ENCODE results near the gene PDCD1LG2.
"Not testable (repeated sequence)": the region's sequence is repeated elsewhere in the genome, so short reads cannot be mapped to it uniquely, and the experiment has no call there.

PDCD1LG2 gene

DNA sequence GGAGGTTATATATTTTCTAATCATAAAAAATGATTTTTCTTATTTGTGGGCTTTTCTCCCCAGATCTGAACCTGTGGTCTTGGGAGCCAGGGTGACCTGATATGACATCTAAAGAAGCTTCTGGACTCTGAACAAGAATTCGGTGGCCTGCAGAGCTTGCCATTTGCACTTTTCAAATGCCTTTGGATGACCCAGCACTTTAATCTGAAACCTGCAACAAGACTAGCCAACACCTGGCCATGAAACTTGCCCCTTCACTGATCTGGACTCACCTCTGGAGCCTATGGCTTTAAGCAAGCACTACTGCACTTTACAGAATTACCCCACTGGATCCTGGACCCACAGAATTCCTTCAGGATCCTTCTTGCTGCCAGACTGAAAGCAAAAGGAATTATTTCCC is 59.6 kb downstream of the PDCD1LG2 start:
- DNase-seq: no peak

DNA sequence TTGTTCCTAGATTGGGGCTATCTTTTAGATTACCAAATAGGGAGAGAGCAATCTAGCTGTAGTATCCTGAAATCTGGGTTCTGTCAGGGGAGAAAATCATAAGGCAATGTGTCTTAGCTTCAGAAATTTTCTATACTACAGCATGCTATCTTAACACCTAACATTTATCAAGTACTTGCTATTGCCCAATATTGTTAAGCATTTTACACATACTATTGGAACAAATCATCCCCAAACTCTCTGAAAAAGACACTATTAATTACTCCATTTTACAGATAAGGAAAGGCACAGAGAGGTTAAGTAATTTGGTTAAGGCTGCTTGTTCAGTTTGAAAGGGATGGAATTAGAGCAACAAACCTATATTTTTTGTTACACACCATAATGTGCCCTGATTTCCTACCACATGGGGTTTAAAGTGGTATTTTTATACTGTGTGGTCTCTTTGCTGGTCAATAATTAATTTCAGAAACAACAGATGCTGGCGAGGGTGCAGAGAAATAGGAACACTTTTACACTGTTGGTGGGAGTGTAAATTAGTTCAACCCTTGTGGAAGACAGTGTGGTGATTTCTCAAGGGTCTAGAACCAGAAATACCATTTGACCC is 61.4 kb downstream of the PDCD1LG2 start:
- no peak for DNase-seq

DNA sequence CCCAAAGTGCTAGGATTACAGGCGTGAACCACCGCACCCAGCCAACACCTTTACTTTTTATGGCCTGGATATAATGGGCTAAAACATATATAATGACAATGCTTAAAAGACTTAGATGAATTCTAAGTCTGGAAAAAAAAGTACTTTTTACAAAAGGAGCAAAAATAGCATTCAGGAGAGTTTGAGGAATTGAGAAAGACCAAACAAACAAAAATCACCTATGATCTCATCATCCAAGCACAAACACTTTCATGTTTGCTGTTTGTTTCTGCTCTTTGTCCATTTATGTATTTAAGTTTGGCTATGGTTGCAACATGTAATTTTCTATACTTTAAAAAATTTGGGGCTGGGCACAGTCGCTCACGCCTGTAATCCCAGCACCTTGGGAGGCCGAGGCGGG is 63.8 kb downstream of the PDCD1LG2 start:
- DNase-seq: no peak

DNA sequence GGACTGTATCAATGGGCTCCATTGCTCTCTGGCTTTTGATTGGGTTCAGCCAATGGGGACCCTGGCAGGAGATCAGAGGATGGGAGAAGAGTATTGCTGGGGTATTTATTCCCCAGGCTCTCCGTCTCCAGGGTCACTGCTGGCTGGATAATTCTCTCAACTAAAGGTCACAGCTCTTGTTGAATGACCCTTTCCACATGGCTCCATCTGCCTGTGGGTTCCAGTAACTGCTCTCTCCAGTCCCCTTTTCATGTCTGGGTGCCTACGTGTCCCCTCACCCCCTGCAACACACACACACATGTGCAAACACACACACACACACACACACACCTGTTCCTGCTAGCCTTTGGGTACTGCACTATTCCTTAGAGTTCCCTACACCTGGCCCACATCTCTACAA is 64.7 kb downstream of the PDCD1LG2 start:
- DNase-seq: no peak

DNA sequence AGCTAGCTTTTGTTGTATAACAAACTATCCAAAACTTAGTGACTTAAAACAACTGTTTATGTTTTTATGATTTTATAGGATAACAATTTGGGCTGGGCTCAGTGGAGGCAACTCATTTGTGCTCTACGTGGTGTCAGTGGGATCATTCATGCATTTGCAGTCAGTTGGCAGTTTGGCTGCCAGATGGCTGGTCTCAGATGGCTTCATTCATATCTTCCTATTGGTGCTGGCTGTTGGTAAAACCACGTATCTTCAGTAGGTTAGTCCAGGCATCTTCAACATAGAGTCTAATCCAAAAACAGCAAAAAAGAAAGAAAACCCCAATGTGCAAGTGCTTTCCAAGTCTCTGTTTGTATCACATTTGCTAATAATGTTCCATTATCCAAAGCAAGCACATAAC is 66.9 kb downstream of the PDCD1LG2 start:
- DNase-seq: no peak

DNA sequence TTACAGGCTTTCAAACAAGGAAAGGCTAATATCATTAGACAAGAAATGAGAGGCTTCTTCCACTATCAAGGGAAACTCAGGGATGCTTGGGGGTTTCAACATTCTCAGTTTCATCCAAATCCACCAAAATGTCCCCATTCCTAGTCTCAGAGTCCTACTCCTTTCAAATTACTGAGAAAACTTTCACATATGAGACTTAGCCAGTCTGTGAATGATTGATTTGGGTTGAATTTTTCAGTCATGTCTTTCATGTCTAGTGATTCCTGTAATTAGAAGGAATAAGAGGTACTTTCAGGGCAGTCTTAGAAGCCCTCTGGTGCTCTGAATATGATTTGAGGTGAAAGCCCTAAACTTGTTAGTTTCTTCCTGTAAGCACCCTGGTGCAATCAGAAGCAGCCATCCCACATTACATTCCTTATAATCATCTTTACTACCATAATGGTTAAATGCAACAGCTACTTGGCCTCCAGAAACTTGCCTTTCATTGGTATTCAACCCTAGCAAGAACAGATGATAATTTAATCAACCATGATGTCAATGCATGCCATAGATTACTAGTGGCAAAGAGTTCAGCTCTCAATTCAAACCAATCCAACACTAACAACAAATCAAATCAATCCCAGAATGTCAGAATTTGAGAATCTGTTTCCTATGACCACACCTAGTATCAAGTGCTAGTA is 67.8 kb downstream of the PDCD1LG2 start:
- DNase-seq: peak; percentile 52

DNA sequence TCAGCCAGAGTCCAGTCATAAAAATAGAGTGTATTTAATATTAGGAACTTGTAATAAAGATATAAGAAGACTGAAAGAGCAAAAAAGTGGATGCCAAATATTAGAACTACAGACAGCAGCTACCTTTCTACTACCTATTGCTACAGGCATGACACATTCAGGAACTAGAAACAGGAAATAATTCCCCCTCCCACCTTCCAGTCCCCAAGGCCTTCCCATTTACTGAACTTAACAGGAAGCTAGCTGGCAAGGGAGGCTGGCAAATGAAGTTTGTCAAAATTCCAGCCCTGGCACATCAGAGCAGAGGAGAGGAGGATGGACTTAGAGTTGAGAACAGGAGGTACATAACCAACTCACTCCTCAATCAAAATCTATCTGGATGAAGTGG is 68.4 kb downstream of the PDCD1LG2 start:
- no peak for DNase-seq

DNA sequence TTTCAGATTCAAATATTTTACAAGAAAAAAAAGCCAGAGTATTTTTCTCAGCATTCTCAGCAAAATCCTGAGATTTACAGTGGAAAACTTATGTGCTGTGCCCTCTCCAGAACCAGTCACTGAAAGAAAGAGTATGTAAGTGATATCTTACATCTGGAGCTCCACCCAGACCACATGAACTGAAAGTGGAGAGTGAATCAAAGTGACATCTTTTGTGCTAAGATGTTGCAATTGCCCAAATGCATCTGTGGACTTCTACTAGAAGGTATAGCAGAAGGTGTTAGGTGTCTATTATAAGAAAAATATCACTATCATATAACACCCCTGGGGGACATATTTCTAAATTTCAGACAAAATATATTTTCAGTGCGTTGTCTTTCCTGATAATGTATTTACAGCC is 69.5 kb downstream of the PDCD1LG2 start:
- no peak for DNase-seq

DNA sequence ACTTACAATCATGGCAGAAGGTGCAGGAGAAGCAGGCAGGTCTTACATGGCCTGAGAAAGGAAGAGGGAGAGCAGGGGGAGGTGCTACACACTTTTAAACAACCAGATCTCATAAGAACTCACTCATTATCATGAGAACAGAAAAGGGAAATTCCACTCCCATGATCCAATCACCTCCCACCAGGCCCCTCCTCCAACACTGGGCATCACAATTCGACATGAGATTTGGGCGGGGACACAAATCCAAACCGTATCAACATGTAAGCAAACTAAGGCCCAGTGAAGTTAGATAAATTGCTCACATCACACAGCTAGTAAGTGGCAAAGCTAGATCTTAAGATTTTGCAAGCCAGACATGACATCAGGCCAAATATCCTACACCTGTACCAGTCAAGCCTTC is 70.3 kb downstream of the PDCD1LG2 start:
- no peak for DNase-seq

DNA sequence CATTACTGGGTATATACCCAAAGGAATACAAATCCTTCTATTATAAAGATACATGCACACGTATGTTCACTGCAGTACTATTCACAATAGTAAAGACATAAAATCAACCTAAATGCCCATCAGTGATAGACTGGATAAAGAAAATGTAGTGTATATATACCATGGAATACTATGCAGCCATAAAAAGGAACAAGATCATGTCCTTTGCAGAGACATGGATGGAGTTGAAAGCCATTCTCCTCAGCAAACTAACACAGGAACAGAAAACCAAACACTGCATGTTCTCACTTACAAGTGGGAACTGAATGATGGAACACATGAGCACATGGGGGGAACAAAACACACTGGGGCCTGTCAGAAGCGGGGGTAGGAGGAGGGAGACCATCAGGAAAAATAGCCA is 71.4 kb downstream of the PDCD1LG2 start:
- DNase-seq: not testable (repeated sequence)

DNA sequence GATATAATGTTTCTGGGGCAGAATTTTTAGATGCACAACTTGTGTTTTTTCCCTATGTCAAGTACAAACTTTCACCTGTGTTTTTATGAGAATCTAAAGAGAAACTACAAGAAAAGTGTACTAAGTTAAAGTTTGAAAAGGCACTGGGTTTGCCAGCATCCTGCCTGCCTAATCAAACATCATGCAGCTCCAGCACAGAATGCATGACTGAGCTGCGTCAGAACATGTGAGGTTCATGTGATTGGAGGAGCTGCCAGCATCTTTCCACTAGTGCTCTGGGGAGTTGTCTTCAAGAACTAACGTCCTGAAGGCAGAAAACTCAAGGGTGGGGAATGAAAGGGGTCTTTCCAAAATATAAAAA is 72.5 kb downstream of the PDCD1LG2 start:
- peak; percentile 76 for DNase-seq

DNA sequence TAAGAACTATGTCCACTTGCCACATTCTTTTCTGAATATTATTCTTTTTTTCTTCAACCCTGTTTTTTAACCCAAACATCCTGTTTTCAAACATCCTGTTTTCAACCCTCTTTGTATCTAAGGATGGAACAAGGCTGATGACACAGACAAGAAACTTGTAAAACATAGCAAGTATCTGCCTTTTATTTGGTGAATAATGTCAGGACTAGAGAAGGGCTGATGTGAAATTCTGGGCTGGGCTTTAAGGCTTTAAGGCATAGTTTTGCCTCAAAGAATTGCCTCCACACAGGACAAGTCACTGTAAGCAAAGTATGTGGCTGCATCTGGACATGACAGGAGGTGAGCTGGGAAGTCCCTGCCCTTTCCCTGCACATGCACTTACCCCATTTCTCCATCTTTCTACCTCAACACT is 76.1 kb downstream of the PDCD1LG2 start:
- DNase-seq: peak; percentile 79

DNA sequence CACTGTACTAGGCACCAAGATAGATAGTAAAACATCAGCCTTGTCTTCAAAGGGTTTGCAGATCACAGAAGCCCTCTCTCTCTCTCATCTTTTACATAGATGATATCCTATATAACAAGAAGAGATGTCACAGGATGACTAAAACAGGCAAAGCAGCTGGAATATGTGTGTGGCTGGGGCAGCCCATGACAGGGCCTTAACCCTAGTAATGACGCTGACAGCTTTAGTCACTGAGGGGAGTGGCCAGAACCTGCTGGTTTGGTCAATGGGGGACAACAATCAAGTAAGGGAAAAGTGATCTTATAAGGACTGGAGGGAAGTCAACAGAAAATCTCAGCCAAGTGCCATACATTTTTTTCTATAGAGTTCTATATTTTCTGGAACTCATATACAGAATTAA is 76.7 kb downstream of the PDCD1LG2 start:
- peak; percentile 82 for DNase-seq

DNA sequence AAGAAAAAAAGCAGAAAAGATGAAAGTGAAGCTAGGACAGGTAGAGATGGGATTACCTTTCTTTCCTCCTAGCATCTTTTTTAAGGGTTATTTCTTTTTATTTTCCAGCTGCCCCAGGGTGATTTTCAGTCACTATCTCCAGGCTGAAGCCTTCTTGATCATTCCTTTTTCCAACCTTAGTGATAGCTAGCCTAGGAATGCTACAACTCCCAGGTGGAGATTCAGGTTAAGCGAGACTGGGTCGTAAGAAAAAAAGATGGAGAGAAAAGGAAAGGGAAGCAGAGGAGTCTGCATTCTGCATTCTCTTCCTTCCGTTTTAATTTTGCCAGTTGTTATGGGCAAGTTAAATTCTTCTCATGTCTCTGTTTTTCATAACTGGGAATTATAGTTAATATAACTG is 81.9 kb downstream of the PDCD1LG2 start:
- DNase-seq: no peak

DNA sequence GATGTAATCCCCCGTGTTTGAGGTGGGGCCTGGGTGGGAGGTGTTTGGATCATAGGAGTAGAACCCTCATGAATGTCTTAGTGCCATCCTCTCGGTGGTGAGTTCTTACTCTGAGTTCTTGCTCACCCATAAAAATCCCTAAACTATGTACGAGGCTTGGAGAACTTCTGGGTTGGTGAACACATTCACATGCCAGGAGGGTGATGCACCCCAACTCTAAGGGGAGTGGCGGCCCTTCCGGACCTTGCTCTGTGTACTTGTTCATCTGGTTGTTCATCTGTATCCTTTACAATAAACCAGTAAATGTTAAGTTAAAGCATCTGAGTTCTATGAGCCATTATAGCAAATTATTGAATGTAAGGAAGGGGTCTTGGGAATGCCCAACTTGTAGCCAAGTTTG is 82.6 kb downstream of the PDCD1LG2 start:
- no peak for DNase-seq

DNA sequence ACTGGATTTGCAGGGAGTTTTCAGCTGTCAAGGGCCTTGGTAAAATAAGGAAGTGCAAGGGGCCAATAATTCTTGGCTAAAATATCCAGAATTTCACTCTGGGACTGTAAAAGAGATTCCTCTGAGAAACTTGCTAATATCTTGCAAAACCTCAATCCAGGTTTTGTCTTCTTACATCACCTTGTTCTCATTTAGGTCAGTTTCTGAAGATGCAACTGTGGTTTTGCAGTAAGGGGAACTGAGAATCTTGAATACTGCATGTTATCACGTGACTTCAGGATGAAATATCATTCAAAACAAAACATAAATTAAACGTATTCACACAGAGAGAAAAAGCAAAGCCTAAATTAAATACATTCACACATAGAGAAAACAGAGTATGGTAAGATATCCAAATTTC is 83.6 kb downstream of the PDCD1LG2 start:
- no peak for DNase-seq

DNA sequence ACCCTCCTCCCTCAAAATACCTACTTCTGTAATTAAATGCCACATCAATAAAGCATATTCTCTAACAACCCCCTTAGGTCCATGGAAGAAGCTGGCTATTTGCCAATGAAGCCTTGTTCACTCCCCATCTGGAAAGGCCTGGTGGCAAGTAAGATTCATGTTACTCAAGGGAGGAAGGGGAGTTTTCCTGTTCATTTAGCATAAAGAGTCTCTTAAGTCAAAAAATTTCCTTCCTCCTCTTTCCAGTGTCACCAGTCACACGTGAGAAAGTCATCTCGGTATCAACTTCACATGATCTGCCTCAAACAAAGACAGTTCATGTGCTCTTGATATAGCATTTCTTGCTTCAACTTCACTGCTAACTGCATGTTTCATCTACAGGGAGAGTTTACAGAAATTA is 85.8 kb downstream of the PDCD1LG2 start:
- no peak for DNase-seq

DNA sequence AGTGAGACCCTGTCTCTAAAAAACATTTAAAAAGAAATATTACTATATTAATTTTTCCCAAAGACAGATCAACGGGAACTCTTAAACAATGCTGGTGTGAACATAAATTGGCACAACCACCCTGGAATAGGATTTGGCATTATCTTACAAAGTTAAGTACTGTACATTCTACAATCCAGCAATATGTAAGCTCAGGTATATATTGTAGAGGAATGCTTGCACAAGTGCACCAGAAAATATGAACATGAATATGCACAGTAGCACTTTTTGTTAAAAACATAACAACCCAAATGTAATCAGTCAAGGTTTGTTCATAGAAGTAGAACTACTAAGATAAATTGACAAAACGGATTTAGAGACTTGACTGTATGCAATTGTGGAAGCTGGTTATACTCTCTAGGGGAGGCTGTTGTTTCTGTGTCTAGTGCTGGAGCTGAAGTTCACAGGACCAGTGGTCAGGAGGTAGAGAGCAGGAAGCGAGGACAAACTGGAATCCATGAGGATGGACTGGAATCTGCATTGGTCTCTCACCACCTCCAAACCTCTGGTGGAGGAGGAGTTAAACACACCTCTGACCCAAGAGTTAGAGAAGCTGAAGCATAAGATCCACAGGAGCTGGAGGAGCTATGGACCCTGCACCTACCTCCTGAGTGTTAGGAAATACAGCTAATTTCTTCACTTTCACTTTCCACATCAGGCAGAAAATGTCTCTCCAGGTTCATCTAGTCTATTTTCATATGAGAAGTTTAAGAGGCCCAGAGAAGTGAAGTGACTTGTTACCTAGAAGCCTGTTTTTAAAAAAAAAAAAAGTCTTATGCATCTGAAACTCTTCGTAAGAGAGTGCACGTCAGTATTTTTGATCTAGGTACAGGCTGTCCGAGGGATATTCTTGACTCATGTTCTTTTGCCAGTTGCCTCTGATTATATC is 98.2 kb downstream of the PDCD1LG2 start:
- DNase-seq: no peak

DNA sequence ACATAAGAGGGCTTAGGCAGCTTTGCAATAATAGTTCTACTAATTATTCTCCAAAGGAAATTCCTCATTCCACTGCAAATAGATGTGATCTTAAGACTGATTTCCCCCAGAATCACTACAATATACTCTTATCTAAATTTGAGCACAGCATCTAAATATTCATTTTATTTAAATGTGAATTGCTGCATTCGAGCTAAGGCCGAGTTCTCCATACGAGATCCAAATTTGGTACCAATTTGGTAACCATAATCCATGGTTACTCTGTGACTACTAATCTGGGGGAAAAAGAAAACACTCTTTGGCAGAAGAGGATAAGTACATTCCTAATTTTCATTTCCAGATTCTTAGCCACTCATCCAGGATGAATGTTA is 98.9 kb downstream of the PDCD1LG2 start:
- DNase-seq: no peak

DNA sequence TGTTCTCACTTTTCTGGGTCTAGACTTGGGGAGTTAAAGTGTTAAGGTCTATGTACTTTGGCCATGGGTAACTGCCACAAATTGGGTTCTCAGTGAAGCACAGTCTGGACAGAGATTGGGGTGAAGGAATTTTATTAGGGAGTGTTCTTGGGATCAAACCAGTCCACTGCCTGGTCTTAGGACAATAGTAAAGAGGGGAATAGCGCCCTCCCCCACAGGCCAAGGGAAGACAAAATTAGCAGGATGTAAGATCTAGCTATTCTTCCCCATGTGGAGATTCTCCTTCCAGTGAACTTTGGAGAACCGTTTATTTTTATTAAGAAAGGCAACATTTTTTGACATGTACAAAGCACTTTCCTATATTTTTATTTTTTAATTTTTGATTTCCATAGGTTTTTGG is 100.2 kb downstream of the PDCD1LG2 start:
- DNase-seq: no peak

DNA sequence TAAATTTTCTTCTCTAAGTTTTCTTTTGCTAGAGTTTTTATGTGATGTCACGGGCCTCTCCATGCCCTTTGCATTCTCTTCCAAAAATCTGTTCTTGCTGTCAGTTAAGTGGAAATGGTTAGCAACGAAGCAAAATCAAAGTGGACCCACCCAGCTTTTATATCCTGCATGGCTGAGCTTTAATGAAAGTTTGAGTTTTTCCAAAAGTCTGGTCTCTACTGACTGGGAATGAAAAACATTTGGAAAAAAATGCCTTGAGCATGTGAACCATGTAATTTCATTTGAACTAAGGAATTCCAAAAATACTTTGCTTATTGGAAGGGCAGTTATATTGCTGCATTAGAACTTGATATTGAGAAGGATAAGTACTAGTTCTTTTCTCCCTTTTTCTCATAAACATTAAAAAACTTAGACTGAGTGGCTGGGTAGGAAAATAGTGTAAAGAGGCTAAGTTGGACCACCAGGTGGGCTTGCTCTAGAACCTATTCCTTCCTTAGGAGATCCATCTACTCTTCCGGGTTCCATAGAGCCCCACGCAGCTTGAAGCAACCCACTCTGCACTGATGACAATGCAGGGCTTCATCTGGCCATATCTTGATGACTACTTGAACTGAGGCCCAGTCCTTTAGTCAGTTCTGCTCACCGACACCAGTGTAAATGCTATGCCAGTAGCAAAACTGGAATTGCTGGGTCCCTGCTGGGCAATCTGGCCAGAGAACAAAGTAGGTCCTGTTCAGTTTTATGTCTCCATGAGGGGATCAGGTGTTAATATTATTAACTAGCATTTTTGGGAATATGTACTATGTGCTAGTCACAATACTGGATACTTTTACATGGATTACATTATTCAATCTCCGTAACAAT is 101.2 kb downstream of the PDCD1LG2 start:
- no peak for DNase-seq

DNA sequence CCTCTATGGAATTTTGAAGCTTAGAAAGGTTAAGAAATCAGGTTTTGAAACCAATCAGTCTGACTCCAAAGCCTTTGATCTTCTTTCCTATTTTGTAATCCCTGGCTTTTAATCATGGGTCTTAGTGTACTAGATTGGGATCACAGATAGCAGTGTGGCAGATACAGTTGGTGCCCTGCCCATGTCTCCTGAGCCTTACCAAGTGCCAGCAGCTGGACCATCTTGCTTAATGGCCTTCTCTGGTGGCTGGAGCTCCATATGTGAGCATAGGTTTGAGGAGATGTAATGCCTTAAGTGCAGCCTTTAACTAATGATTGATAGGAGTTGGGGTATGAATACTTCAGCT is 101.8 kb downstream of the PDCD1LG2 start:
- no peak for DNase-seq

DNA sequence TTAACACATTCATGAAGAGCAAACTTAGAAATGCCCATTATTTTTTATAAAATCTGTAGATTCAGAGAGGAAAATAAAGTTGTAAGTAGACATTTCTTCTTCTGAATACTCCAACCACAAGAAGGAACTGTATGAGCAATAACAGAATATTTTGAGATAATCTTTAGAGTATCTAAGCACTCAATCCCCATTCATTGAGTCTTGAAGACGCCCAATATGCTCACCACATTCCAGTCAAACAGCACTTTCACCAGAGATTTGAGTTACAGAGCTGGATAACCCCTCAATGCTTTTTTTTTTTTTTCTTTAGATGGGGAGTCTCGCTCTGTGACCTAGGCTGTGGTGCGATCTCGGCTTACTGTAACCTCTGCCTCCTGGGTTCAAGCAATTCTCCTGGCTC is 103.9 kb downstream of the PDCD1LG2 start:
- DNase-seq: no peak

All from fibroblast of upper back skin (primary cell).